HG03439 (cell line): ENCODE results near the gene DAAM2.

Experiments
- ATAC-seq: cut with Tn5 transposase; IDR thresholded peaks from one replicate; pipeline ENCODE4 v1.9.1; 2021; ENCODE audit warnings: mild to moderate bottlenecking, moderate library complexity; ENCODE audit not compliant: unreplicated experiment

Gene DAAM2

DNA sequence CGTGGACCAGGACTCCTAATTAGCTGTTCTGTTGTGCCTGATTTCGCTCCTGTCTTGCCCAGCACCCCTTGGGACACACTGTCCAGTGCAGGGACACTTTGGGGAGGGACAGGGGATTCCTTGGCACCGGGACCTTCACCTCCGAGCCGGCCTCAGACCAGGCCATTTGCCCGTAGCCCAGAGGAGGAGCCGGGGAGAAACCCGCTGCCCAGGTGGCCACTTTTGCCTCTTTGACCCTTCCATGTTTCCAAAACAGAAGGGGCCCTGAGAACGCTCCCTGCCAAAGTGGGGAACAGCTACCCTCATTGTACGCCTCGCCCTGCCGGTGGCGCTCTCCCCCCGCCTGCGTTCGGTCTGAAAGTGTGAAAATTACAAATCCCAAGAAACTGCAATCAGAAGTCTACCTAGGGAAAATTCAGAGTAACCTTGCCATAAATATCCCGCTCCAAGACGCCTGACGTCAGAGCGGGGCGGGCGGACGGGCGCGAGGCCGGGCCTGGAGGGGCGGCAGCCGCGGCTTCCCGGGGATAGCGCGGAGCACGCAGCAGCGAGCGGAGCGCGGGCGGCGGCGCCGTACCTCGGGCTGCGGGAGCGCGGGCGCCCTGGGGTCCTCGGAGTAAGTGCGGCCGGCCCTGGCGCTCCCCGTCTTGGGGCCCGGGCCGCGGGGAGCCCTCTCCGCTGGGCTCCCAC lies at the start of gene DAAM2:
DAAM2 (plus strand) TSS at position 527 of the 690 bp plus-strand sequence. CDS start 63,927 bp downstream, outside the sequence.
- ATAC-seq = no peak

DNA sequence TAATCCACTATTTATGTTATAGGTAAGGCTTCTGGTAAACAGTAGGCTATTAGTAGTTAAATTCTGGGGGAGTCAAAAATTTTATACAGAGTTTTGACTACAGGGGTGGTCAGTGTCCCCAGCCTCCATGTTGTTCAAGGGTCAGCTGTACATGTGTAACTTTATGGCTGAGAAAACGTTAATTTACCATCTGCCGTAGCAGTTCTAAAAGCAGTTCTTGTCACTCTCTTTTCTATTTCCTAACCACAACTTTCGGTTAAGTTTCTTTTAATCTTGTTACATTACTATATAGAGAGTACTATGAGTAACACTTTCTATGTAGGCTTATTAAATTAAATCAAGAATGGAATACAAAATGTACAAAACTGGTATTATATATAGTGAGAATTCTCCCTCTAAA lies 45.4 kb upstream of the DAAM2 start:
- ATAC-seq = no peak

DNA sequence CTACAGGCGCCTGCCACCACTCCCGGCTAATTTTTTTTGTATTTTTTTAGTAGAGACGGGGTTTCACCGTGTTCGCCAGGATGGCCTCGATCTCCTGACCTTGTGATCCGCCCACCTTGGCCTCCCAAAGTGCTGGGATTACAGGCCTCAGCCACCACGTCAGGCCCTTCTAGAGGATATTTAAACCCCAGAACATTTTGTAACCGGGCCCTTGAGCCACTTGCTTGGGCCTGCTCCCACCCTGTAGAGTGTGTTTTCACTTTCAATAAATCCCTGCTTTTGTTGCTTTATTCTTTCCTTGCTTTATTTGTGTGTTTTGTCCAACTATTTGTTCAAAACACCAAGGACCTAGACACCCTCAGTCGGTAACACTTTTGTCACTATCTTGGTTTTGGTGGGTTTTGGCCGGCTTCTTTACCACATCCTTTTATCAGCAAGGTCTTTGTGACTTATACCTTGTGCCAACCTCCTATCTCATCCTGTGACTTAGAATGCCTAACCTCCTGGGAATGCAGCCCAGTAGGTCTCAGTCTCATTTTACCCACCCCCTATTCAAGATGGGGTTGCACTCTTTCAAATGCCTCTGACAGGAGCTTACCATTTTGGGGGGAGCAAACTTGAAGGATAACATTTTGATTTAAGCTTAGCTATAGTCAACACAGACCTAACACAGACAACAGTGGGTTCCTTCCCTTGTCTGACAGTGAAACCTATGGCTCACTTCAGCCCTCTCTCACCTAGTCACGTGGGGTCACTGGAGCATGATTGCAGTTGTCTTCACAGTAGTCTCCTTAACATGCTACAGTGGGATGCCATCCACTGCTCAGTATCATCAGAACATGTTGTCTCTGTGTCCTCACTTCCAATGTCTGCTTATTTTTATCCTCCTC lies 39.1 kb upstream of the DAAM2 start:
- no peak for ATAC-seq

DNA sequence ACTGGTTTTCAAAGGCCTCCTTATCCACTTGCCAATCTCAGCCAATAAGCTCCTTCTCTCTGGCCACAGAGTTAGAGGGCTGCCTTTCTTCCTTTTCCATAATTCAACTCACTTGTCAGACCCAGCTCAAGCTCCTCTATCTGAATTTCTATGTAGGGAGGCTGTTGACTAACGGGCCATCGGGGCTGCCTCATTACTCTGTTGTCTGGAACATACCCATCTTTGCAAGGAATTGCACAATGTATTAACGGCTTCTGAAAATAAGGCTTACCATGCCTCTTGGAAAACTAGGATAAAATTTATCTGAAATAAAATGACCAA lies 38.5 kb upstream of the DAAM2 start:
- ATAC-seq = no peak

DNA sequence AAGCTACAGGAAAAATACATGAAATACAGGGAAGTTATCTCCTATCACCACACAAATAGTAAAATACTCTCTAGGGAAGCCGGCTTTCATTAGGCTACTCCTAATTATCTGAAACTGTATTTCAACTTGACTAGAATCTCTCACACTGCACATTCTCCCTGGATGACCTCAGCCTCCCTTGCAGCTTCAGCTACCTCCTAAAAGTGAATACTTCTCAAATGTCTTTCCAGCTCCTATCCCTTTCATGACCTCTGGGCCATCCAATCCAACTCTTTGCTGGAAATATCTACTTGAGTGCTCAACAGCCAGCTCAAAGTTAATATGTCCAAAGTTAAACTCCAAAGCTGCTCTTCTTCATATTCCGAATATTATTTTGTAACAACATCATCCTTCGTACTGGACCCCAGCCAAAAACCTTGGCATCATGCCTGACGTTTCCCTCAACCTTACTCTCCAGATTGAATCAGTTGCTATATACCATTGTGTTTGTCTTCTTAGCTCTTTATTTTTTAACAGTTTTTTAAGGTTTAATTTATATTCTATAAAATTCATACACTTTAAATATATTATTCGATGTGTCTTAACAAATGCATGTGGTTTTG lies 37.6 kb upstream of the DAAM2 start:
- ATAC-seq = no peak

DNA sequence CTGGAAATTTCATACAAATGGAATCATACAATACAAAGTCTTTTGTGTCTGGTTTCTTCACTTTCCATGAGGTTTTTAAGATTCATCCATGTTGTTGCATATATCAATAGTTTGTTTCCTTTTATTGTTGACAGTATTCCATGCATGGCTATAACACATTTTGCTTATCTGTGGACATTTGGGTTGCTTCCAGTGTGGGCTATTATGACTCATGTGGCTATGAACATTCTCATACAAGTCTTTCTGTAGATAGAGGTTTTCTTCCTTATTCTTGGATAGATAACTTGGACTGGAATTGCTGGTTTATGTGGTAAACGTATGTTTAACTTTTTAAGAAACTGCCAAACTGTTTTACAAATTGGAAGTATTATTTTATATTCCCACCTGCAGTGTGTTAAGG lies 36.9 kb upstream of the DAAM2 start:
- no peak for ATAC-seq

DNA sequence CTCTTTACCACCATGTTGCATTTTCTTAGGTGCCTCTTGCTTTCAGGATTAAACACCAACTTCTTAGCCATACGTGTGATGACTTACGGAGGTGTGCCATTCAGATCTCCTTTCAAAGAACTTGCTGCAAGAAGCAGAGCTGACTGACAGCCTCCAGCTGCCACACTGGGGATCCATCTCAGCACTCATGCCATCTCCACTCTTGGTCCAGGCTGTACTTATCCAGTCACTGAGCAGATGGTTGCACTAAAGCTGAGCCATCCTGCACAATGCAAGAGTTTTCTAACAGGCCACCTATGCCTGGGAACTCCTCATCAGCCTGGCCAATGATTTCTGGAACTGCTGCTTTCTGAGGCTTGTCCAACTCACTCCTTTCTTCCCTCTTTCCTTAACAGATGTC lies 35.6 kb upstream of the DAAM2 start:
- no peak for ATAC-seq

DNA sequence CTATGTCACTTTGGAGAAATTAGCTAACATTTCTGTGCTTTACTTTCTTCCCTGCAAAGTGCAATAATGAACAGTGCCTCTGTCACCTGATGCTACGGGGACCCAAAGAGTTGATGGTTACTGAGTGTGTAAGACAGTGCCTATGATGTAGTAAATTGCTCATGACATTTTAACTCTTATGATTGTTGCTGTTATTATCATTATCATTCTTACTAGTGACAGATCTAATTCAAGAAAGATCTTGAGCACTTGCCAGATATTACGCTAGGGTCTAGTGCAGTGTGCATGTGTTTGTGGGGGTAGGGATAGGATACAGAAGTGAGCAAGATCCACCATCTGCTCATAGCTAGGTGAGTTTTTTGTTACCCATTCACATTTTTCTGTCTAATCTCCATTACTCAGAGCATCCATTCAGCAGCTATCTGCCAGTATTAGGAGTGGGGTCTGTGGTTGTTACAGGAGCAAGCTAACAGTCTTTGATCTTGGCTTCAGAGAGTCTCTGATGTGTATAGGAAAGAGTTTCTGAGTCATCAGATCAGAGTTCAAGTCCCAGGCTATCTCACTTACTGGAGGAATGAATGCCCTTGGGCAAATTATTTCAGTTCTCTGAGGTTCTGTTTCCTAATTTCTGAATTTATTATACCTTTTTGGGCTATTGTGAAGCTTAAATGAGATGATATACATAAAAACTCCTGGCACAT lies 33.1 kb upstream of the DAAM2 start:
- no peak for ATAC-seq

DNA sequence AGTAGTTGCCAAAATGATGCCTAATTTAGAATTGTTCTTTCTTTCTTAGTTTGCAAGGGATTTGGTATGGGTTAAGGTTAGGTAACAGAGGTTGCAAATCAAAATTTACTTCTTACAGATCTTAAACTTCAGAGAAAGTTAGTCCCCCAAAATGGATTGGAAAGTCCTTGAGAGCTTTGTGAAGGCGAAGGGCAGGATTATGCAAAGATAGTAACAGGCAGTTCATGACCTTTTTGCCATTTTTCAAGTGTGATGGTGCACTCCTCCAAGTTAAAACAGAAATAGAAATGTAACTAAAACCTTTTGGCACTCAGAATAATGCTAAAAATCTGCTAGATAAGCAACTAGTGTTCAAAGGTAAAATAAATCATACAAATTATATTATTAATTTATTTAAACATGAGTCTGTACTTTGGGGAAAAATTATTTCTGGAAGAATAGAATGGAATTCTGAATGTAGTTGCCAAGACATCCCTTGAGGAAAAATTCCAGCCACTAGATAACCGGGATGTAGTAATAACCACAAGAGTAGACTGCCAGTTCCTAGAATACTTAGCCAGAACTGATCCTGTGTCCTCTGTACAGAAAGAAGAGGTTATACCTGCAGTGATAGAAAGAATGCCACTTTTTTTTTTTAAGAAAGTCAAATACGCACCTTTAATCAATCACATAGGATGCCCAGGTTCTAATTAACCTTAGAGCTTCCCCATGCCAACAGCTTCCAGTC lies 31.8 kb upstream of the DAAM2 start:
- no peak for ATAC-seq

DNA sequence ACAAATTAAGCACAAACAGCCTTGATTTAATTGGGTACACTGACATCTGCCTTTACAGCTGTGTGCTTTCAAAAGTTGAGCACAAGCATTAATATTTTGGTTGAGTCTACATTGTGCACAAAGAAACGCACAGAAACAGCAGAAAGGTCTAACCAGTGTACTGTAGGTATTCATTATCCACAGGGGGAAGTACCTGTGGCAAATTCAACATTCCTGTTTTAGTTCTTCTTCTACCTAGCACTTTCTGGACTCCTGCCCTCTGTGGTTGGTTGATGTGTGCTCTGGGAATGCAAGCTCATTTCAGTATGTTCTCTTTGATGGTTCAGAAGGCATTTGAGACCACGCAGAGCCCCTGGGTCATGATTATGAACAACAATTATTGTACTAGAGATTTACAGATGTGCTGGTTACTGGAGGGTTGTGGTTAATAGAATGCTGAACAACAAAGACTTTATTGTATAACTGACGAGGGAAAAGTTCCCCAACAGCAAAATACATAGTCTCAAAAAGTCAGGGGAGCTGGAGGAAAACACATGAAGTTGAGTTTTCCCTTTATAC lies 26.6 kb upstream of the DAAM2 start:
- no peak for ATAC-seq

DNA sequence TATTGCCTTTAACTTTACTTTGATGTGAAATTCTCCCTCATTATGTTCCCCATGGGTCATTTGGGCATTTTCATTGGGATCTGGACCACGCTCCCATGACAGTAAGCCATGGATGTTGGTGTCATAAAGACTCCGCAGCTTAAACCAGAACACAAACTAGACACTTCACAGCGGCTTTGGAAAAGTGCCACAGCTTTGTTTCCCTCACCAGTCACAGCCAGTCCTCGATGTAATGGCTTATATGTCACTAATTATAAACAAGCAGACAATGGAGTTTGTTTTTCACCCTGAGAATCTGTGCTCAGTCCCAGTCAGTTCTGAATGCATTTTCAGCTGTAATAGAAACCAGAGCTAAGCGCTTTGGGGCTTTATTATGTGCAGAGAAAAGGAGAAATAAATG lies 23.2 kb upstream of the DAAM2 start:
- ATAC-seq = no peak

DNA sequence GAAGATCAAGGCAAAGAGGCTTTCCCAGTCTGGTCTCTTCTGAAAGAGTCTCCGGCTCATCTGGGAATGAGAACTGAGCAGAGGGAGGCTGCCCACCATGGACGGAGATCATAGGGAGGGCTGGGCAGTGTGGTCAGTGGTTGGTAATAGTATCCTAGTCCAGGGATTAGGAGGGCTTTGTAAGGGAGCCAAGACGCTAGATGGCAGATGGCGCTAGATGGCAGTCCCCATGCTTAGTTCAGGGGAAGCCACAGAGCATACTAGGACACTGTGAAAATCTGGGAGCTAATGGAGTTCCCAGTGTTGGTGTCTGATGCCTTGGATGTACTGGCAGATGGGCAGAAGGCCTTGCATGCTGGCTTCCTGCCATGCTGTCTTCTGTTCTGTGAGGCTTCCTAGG lies 21.7 kb upstream of the DAAM2 start:
- ATAC-seq = no peak

DNA sequence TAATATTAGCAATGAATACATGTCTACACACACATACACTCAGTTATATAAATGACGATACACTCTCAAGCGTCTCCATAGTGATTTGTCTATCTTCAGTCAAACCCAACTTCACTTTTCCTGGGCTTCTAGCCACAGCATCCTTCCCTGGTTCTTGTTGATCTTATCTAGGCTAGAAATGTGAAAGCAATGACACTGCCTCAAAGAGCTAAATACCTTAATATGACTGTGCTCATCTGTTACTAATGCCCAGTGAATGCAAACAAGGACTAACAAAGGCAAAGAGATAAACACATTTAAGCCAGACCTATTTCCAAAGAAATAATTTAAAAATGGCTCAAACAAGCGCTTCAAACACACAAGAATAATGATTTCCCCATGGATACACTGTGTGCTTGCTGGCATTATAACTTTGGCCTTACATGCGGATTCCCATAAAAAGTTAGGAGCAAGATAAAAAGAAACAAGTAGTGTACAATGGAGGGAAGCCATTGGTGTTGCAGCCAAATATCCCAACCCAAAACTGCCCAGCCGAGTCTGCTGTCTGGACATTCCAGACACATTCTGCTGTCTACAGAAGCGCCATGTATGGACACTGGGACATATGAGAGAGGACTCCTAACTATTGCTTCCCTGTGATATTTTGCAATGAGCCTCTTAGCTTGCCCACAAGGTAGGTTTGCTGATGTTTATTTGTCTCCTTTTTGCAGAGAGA lies 19.5 kb upstream of the DAAM2 start:
- no peak for ATAC-seq

DNA sequence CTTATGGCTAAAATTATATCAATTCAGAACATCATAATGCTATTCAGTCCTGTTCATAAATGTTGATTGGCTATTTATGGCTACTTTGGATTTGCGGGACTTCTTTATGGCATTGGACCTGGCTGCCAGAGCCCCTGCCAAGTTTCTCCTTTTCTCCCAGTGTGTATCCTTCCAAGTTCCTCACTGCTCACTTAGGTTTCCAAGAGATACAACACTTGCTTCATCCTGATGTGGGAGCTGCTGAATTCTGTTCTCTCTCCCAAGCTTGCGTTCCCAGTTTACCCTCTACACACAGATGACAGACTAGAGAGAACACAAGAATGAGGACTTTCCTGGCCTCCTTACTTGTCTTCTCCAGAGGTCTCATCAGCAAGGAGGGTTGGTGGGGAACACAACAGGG lies 18.4 kb upstream of the DAAM2 start:
- no peak for ATAC-seq

DNA sequence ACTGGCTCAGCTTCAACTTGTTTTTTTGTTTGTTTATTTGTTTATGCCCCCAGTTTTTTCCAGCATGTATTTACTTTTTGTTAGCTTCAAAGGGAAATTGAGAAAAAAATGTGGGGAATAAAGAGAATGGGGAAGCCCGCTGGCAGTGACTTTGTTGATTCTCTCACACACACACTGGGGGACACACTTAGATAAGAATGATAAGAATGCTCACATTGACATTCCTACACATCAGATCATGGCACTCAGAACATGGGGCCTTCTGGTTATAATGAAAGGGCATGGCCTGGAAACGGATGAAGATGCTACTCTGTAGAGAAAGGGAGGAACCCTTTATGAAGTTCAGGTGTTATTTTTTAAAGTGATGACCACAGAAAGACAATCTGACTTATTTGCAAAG lies 15.6 kb upstream of the DAAM2 start:
- no peak for ATAC-seq

DNA sequence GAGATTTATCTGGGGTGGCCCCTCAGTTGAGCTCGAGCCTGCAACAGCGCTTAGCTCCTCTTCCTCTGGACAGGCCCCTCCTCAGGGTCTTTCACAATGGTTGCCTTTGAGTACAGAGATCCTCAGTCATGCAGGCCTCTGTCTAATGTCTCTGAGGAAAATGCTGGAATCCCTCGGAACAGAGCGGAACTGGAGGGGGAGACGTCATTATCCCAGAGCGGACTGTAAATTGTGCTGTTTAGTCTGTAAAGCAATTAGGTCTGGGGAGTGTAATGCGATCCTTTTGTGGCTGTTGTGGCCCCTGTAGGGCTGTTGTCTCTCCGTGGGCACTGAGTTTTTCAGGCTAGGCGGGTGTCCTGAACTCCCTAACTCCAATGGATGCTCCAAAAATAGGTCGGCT lies 15.0 kb upstream of the DAAM2 start:
- no peak for ATAC-seq

DNA sequence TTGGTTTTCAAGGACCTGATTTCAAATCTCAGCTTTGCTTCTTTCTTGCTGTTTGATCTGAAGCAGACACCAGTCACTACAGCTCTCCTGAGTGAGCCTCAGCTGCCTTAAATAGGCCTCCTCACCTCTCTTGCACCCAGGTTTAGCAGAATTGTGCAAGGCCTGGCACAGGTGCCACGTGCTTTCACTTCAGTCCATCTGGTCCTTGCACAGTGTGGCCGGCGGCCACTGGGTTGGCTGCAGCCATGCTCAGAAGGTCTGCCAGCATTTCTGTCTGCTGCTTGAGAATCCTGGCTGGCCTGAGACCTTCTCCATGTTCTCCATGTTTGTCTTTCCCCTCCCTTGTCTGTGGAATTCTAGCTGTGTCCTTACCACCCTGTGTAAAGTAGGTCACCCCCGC lies 14.5 kb upstream of the DAAM2 start:
- no peak for ATAC-seq

DNA sequence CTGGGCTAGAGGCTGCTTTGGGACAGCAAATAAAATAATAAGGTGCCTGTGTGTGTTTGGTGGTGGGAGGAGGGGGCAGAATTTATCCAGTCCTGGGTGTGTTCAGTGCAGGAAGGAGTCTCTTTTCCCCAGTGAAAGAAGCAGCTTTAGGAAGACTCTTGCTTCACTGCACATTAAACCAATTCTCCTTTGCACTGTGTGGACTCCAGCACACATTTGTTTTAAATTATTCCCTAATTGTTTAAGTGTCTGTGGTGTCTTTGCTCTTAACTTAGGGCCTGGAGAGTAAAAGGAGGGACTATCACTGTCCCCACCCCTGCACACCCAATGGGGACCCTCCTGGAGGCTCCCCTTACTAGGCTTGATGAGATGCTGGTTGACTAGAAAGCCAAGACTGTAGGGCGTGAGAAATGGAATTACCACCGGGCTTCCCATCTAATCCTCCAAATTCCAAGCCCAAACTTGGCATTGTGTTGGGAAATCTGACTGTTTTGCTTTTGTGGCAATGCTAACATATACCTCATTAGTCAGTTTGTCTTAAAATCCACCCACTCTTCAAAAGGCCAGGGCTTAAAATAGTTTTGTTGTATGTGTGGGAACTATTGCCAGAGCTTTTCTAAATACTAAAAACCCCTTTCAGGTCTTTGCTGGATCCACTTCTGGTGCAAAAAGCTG lies 13.5 kb upstream of the DAAM2 start:
- no peak for ATAC-seq

DNA sequence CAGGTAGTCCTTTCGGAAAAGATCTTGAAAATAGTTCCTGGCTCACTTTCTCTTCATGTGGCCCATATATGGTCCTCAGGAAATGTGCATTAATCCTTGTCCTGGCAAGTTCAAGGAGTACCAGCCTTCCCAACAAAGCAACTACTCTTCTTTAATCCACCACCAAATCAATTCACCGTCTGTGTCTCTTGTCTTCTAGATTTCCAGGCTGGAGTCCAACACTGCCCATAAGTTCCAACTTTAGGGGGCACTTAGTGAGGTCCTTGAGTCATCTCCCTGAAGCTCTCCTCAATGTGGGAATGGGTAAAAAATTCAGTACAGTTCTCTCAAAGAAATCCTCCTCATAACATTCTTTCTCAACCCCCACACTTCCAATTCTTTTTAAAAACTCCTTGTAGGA lies 6.9 kb upstream of the DAAM2 start:
- ATAC-seq = no peak
